GM18951 (cell line): ENCODE measurements around the gene PPP1R13L.
A peak's percentile ranks its signal among the peaks of the same experiment; 100 is the strongest.

Experiments used
- POLR2A ChIP-seq: IDR thresholded peaks from 4 replicates; pipeline ENCODE4 v1.6.1; 2011; ENCODE audit warnings: mild to moderate bottlenecking; ENCODE audit not compliant: insufficient read length, insufficient read depth; ENCODE audit errors: extremely low read depth
- in situ Hi-C: fragments of 300-500 bp; cut with MboI; formaldehyde crosslinking; loops from one replicate; pipeline ENCODE4 v1.12.0; 2022; ENCODE audit warnings: low sequenced_read_pairs, mixed read lengths, inconsistent platforms; ENCODE audit not compliant: unreplicated experiment

The PPP1R13L gene

DNA sequence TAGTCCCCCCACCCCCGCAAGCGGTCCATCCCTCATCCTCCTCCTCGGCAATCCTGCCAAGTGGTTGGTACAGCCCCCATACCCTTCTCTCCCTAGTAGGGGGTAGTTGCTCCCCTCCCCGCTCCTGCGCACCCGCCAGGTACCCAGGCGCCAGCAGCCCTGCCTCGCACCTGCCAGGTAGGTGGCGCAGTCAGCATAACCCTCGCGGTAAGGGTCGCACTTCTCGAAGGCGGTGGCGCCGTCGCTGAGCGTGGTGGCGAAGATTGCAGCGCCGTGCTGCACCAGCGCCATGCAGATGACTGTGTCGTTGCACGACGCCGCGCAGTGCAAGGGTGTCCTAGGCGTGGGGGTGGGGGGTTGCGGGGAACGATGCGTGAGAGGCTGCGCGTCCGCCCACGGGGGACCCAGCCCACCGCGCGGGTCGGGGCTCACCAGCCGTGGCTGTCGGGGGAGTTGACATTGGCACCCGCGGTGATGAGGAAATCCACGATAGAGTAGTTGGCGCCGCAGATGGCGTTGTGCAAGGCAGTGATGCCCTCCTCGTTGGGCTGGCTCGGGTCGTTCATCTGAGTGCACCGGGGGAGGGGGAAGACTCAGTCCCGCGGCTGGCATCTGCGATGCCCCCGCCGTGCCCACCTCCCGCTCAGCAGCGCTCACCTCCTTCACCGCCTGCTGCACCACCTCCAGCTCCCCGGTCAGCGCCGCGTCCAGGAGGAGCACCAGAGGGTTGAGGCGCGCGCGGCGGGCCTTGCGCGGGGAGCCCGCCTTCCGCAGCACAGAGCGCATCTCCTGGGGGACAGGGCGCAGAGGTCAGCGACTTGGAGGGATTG lies 19.3 kb downstream of the PPP1R13L start:
- in situ Hi-C loops = no loop called here
- no peak for TF ChIP-seq POLR2A

DNA sequence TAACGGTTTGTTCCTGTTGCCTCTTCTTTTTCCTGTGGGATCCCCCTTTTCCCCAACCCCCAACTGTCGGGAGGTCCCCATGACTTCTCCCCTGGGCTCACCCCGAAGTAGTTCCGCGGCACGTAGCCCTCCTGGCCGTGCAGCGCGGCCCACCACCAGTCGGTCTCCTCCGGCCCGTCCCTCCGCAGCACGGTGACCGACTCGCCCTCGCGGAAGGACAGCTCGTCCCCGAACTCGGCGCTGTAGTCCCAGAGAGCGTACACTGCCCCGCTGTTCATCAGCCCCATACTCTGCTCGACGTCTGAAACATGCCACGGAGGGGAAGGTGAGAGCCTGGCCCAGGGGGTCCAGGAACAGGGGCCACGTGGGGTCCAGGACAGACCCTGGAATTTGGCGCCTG lies 22.4 kb downstream of the PPP1R13L start:
- in situ Hi-C loops = no loop called here
- no peak for TF ChIP-seq POLR2A

DNA sequence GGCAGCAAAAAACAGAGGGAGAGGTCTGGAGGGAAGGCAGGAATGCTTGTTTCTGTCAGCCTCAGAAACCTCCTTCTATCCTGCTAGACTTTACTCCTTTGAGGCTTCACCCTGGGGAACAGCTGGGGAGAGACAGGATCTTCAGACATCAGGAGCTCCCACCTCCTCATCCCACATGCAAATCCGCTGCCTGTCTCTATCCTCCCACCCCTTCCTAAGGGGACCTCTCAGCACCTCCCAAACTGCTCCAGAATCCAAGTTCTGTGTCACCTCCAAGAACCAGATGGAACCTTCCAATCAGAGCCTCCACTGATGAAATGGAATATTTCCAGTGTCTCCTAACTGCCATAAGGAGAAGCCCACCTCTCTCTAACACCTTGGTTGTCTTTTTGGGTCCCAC lies 24.8 kb downstream of the PPP1R13L start:
- no peak for TF ChIP-seq POLR2A
- in situ Hi-C loops = no loop called here

DNA sequence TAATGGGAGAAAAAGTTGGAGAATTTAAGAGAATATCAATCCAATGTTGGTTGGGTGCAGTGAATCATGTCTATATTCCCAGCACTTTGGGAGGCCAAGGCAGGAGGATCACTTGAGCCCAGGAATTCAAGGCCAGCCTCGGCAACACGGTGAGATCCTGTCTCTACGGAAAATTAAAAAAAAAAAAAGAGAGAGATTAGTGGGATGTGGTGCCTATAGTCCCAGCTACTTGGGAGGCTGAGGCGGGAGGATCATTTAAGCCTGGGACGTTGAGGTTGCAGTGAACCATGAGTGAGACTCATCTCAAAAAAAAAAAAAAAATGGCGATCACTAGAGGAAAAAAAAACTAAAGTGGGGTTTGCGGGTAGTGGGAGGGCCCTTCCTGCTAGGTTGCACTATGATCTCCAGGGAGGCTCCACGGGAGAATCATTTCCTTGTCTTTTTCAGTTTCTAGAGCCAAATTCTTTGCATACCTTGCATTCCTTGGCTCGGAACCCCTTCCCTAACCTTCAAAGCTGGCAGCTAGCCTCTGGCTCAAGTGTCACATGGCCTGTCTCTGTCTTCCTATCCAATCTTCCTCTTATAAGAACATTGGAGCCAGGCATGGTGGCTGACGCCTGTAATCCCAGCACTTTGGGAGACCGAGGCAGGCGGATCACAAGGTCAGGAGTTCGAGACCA lies 28.7 kb downstream of the PPP1R13L start:
- TF ChIP-seq POLR2A = no peak
- in situ Hi-C loops = no loop called here

DNA sequence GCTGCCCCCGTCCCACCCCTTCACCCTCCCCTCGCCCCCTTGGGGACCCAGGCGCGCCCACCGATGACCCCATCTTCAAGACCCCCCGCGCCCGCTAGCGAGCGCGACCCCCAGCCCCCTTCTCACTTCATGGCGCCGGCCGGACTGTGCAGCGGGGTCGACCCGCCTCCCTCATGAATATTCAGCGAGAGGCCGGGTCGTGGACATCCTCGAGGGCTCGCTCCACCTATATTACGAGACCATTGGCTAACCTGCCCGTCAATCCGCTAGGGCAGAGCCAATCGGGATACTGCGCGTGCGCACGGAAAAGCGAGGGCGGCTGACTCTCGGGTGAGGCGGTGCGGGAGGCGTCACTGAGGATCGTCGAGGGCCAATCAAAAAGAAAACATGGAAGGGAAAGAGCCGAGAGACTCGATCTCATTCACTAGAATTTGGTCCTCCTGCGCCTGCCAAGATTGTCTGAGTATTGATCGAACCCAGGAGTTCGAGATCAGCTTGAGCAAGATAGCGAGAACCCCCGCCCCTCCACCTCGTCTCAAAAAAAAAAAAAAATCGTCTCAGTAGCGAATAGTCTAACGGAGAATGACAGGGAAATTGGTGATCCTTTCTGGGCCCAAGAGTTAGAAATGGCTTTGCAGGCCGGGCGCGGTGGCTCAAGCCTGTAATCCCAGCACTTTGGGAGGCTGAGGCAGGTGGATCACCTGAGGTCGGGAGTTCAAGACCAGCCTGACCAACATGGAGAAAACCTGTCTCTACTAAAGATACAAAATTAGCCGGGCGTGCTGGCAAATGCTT lies 34.3 kb downstream of the PPP1R13L start, which contains the start of gene ERCC2:
Gene ERCC2, minus strand, starts transcription at position 164 of the 795 bp plus-strand sequence. Its CDS starts 33 bp downstream, at position 131.
- peak; percentile 64 for TF ChIP-seq POLR2A
- in situ Hi-C loops = no loop called here

DNA sequence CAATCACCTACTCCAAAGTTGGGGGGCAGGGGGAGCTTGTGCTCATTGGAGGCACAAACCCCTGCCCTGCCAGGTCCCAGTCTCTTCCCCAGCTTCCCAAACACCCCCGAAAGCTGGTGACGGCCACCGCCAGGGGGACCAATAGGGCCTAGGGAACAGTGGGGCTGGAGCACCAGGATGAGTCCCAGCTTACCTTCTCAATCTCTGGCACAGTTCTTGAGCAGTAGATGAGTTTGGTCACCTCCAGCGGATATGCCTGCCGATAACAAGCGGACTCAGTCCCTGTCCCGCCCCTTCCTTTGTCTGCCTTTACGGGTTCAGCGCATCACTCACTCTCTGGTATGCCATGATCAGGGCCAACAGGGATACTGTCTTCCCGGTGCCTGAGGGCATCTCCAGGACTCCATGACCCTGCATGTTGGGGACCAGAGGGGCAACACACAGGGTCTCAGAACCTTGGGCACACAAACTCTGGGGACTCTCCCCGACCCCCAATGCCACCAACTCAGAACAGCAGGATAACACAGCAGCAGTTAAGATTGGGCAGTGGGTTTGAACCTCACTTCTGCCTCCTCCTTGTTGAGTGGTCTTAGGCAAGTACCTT lies 36.0 kb downstream of the PPP1R13L start:
- in situ Hi-C loops = no loop called here
- TF ChIP-seq POLR2A = no peak

DNA sequence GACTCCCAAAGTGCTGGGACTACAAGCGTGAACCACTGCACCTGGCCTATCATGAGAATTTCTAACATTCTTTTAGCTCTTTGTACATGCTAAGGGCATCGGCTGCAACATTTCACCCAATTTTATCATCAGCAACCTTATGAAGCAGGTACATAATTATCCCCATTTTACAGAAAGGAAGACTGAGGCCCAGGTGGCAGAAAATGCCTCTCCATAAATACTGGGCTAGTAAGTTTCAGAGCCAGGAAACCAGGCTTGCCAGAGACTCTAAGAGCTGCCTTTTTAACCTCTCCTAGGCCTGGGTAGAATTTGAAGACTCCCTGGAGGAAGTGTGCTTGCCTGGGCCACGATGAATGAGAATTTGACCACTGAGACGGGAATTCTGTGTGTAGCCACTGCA lies 36.7 kb downstream of the PPP1R13L start:
- in situ Hi-C loops = no loop called here

DNA sequence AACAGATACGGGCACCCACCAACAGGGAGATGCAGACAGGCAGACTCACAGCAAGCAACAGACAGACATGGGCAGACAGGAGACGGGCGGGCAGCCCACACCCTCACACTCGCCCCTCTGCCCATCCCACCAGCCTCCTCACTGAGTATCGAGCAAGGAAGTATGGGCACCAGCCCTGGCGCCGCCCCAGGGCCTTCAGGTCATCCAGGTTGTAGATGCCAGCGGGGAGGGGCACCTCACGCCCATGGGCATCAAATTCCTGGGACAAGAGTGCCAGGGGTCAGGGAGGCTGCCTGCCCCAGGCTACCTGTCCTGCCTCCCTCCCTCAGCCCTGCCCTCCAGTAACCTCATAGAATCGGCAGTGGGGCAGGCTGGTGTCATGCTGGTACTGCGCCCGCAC lies 40.2 kb downstream of the PPP1R13L start:
- no peak for TF ChIP-seq POLR2A
- in situ Hi-C loops = no loop called here

More for the DNA sequence above, 36.7 kb downstream of the PPP1R13L start:
- TF ChIP-seq POLR2A = no peak

DNA sequence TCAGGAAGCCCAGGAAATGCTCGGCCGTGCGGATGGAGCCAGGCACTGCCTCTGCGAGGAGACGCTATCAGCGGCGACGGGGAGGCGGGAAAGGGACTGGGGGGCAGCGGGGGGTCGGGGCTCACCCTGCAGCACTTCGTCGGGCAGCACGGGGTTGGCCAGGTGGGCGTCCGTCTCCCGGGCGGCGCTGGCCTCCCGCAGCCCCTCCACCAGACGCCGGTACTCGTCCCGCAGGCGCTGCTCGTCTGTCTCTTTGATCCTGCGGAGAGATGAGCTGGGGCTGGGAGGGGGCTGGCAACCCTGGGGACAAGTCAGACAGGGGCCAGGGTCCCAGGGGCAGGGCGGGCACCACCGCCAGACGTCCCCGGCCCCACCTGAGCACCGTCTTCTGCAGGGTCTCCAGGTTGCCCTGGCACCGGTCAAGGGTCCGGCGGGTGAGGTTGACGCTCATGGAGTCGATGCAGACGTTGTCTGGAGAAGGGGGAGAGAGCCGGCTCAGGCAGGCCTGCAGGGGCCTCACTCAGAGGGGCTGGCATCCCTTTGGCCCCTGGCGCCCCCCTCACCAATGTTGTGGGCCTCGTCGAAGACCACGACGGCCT lies 40.9 kb downstream of the PPP1R13L start:
- in situ Hi-C loops = no loop called here
- TF ChIP-seq POLR2A = no peak

DNA sequence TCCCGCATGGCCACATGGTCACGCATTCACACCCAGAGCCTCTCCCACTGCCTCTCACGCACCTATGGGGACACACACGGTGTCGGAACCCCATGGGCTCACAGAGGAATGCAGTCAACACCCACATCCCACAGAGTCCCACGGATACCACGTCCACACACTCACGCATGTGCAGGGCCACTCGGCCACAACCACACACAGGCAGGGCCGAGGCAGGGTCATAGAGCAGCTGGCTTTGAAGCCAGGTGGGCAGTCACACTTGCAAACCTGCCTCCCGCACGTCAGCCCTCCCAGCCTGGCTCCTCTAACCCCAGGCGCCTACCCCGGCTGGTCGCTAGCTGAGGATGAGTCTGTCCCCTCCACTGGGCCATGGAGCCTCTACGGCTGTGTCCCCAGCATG lies 42.6 kb downstream of the PPP1R13L start:
- in situ Hi-C loops = no loop called here
- TF ChIP-seq POLR2A = no peak

DNA sequence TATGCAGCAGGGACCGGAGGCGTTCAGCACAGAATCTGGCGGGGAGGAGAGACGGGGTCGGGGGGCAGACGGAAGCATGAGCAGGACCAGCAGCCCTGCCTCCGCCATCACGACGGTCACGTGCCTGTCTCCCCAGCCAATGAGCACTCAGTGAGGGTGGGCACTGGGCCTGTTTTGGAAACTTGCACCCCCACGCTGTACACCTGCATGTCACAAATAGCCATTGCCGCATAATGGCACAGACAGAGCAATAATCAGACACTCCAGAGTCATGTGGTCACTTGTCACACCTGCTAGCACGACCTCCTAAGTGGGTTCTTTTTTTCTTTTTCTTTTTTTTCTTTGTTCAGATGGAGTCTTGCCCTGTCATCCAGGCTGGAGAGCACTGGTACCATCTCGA lies 43.3 kb downstream of the PPP1R13L start:
- in situ Hi-C loops = no loop called here

DNA sequence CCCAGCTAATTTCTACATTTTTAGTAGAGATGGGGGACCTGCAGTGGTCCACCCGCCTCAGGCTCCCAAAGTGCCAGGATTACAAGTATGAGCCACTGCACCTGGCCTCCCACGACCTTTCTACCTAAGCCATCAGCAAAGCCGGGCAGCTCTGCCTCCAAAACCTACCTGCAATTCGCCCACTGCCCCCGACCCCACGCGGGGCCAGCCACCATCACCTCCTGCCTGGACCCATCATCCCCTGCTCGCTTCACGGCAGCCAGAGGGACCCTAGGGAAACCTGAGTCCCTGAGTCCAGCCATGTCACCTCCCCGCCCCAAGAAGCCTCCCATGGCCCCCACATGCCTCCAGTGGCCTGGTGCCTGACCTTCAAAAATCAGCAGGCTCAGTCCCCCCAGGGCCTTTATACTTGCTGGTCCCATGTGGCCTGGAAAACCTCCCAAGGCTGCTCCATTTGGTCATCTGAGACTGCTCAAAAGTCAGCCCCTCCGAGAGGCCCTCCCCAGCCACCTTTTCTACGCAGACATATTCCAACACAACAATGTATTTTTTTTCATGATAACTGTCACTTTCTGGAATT lies 46.6 kb downstream of the PPP1R13L start:
- no peak for TF ChIP-seq POLR2A
- in situ Hi-C loops = no loop called here

More for the DNA sequence above, 43.3 kb downstream of the PPP1R13L start:
- no peak for TF ChIP-seq POLR2A
